Endothelial cell of umbilical vein (primary cell): ENCODE measurements around the gene CD93.

Experiments used
- EZH2 ChIP-seq: IDR thresholded peaks from 2 replicates; pipeline ENCODE4 v1.6.1; 2012; ENCODE audit warnings: borderline replicate concordance, low read depth, mild to moderate bottlenecking, moderate library complexity, low read length, inconsistent platforms; ENCODE audit not compliant: severe bottlenecking
- JUN ChIP-seq: IDR thresholded peaks from 2 replicates; pipeline ENCODE4 v1.6.1; 2011; ENCODE audit warnings: borderline replicate concordance, low read depth; ENCODE audit not compliant: insufficient read length, insufficient read depth
- MYC ChIP-seq: IDR thresholded peaks from one replicate; pipeline ENCODE4 v1.6.1; 2011; ENCODE audit warnings: mild to moderate bottlenecking, low read depth, low read length
- POLR2A ChIP-seq: IDR thresholded peaks from 2 replicates; pipeline ENCODE4 v1.6.1; 2012; ENCODE audit warnings: low read depth, mild to moderate bottlenecking, control low read depth, low read length
- POLR2AphosphoS5 ChIP-seq: IDR thresholded peaks from 2 replicates; pipeline ENCODE4 v1.6.1; 2012; ENCODE audit warnings: low read depth, mild to moderate bottlenecking, control low read depth, low read length, moderate library complexity; ENCODE audit not compliant: insufficient read depth
- TF ChIP-seq, protein P1 (sequence below), 2 donors: IDR thresholded peaks; 1 replicate in 1 of 2; 2 replicates in 1 of 2; pipeline ENCODE4 v1.5.1; 2011; ENCODE audit warnings: low read length in 2 of 2, mild to moderate bottlenecking in 2 of 2, moderate library complexity in 2 of 2, control low read depth in 1 of 2, inconsistent platforms in 1 of 2, low read depth in 1 of 2; ENCODE audit not compliant: insufficient read depth in 1 of 2; ENCODE audit errors: extremely low read depth in 1 of 2
- TF ChIP-seq, protein P2 (sequence below): IDR thresholded peaks from 2 replicates; pipeline ENCODE4 v1.6.1; 2011; ENCODE audit not compliant: insufficient read depth, insufficient read length

DNA sequence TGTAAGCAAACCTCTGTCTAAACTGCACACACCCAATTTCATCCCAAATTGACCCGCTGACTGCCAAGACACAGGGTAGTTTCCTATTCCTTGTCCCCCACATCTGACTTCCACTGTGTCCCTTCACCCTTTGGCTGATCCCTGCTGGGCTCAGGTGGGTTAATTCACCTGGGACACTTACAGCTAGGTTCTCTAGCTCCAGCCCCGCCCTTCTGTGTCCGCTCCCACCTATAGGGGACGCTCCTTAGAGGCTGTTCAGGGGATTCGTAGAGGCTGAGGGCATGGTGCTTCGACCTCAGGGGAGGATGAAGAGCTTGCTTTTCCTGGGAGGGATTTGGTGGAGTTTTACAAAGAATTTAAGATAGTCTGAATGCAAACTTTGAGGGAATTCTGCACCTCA, 4.0 kb upstream of the CD93 start:
- TF ChIP-seq POLR2A, result no peak
- TF ChIP-seq, protein P1, sequence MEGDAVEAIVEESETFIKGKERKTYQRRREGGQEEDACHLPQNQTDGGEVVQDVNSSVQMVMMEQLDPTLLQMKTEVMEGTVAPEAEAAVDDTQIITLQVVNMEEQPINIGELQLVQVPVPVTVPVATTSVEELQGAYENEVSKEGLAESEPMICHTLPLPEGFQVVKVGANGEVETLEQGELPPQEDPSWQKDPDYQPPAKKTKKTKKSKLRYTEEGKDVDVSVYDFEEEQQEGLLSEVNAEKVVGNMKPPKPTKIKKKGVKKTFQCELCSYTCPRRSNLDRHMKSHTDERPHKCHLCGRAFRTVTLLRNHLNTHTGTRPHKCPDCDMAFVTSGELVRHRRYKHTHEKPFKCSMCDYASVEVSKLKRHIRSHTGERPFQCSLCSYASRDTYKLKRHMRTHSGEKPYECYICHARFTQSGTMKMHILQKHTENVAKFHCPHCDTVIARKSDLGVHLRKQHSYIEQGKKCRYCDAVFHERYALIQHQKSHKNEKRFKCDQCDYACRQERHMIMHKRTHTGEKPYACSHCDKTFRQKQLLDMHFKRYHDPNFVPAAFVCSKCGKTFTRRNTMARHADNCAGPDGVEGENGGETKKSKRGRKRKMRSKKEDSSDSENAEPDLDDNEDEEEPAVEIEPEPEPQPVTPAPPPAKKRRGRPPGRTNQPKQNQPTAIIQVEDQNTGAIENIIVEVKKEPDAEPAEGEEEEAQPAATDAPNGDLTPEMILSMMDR (IDR thresholded peaks at IDR 0.05; ENCODE audit: extremely low read depth in 1 of 2, insufficient read depth in 1 of 2, low read depth in 1 of 2, low read length in 2 of 2), result no peak
- no peak for TF ChIP-seq JUN
- TF ChIP-seq MYC, result no peak
- no peak for TF ChIP-seq EZH2
- TF ChIP-seq, protein P2, sequence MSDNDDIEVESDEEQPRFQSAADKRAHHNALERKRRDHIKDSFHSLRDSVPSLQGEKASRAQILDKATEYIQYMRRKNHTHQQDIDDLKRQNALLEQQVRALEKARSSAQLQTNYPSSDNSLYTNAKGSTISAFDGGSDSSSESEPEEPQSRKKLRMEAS, result no peak
- no peak for TF ChIP-seq POLR2AphosphoS5
